ENCODE results near the gene CCDC150. TPM values are rescaled to one million over a fixed set of nuclear protein-coding genes. Genes with fewer than 3 reads are reported as not detected.
A peak's percentile ranks its signal among the peaks of the same experiment; 100 is the strongest.
"Not testable (repeated sequence)": the region's sequence is repeated elsewhere in the genome, so short reads cannot be mapped to it uniquely, and the experiment has no call there.

Gene CCDC150
- total RNA-seq, 1 donor from 2014 or later, result 4.4 TPM

DNA sequence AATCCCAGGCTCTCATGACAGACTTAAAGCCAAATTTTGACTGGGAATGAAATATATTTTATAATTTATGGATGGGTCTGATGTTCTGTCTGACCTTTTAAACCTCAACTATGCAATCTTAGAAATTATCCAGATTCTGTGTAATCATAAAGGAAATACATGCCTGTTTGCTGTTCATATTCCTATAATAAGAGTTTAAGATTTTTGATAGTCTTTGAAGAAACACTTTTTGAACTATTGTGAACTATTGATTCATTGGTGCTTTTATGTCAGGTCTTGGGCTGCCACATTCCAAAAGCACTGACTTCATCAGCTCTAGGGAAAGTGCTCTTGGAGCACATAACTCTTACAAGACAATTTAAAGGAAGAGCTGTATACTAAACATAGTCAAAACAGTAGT lies 64.2 kb downstream of the CCDC150 start:
- Mint-ChIP-seq H3K4me3 (ENCODE audit: unreplicated experiment) (no peak overlapping the region), H3K9me3 (ENCODE audit: unreplicated experiment) (no peaks in the 10 kb centered on the region), H3K27ac (ENCODE audit: unreplicated experiment) (no peak overlapping the region), H3K27me3 (ENCODE audit: low read depth, unreplicated experiment) (no peaks in the 10 kb centered on the region), H3K36me3 (ENCODE audit: low read depth, unreplicated experiment) (no peaks in the 10 kb centered on the region), H3K4me1 (ENCODE audit: low read depth, unreplicated experiment) (peaks cover 15% of the 10 kb centered on the region)
- Histone ChIP-seq H3K4me1 (ENCODE audit: insufficient read depth, low read length) (peaks cover 12% of the 10 kb centered on the region), H3K36me3 (ENCODE audit: insufficient read depth, low read length) (no peaks in the 10 kb centered on the region), H4K20me1 (ENCODE audit: insufficient read depth, low read length) (no peaks in the 10 kb centered on the region), H3K4me2 (ENCODE audit: low read length) (no peak overlapping the region), H2AFZ (ENCODE audit: low read depth, low read length) (no peak overlapping the region), H3K4me3 (ENCODE audit: insufficient read depth, low read depth, low read length) (no peak overlapping the region), H3K9me3 (ENCODE audit: insufficient read depth, low read depth, low read length) (no peaks in the 10 kb centered on the region), H3K9ac (ENCODE audit: low read length) (no peak overlapping the region), H3K27ac (ENCODE audit: low read depth, low read length) (peak overlapping the region; percentile 81), H3K27me3 (ENCODE audit: insufficient read depth, low read length) (no peaks in the 10 kb centered on the region), H3K79me2 (ENCODE audit: insufficient read depth, low read length) (no peaks in the 10 kb centered on the region)
- TF ChIP-seq, protein P1, sequence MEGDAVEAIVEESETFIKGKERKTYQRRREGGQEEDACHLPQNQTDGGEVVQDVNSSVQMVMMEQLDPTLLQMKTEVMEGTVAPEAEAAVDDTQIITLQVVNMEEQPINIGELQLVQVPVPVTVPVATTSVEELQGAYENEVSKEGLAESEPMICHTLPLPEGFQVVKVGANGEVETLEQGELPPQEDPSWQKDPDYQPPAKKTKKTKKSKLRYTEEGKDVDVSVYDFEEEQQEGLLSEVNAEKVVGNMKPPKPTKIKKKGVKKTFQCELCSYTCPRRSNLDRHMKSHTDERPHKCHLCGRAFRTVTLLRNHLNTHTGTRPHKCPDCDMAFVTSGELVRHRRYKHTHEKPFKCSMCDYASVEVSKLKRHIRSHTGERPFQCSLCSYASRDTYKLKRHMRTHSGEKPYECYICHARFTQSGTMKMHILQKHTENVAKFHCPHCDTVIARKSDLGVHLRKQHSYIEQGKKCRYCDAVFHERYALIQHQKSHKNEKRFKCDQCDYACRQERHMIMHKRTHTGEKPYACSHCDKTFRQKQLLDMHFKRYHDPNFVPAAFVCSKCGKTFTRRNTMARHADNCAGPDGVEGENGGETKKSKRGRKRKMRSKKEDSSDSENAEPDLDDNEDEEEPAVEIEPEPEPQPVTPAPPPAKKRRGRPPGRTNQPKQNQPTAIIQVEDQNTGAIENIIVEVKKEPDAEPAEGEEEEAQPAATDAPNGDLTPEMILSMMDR (IDR thresholded peaks at IDR 0.05; ENCODE audit: insufficient read depth, low read depth, low read length), result no peak
- no peak for TF ChIP-seq EZH2 (IDR thresholded peaks at IDR 0.05; ENCODE audit: insufficient read depth, low read length)
- peak; percentile 54 for DNase-seq (ENCODE audit: low read depth)
- FAIRE-seq, result peak; percentile 34

GRCh38 chr2:196710056-196710455 lies 70.5 kb downstream of the CCDC150 start:
- not testable (repeated sequence) for H3K36me3 ChIP-seq (ENCODE audit: insufficient read depth, low read length); H3K9me3 Mint-ChIP-seq (ENCODE audit: unreplicated experiment); H3K4me2 ChIP-seq (ENCODE audit: low read length); H3K27ac ChIP-seq (ENCODE audit: low read depth, low read length); H3K4me3 Mint-ChIP-seq (ENCODE audit: unreplicated experiment); H3K9ac ChIP-seq (ENCODE audit: low read length); H4K20me1 ChIP-seq (ENCODE audit: insufficient read depth, low read length); H3K9me3 ChIP-seq (ENCODE audit: insufficient read depth, low read depth, low read length); H2AFZ ChIP-seq (ENCODE audit: low read depth, low read length); H3K27me3 ChIP-seq (ENCODE audit: insufficient read depth, low read length); H3K4me3 ChIP-seq (ENCODE audit: insufficient read depth, low read depth, low read length); DNase-seq (ENCODE audit: low read depth); H3K4me1 ChIP-seq (ENCODE audit: insufficient read depth, low read length); FAIRE-seq; H3K27me3 Mint-ChIP-seq (ENCODE audit: low read depth, unreplicated experiment); H3K36me3 Mint-ChIP-seq (ENCODE audit: low read depth, unreplicated experiment); H3K27ac Mint-ChIP-seq (ENCODE audit: unreplicated experiment); H3K4me1 Mint-ChIP-seq (ENCODE audit: low read depth, unreplicated experiment); H3K79me2 ChIP-seq (ENCODE audit: insufficient read depth, low read length)

GRCh38 chr2:196711625-196712024 lies 72.1 kb downstream of the CCDC150 start:
- H3K9me3 Mint-ChIP-seq (ENCODE audit: unreplicated experiment), result peaks cover 1% of the 10 kb centered on the region
- H3K9me3 ChIP-seq (ENCODE audit: insufficient read depth, low read depth, low read length), result no peaks in the 10 kb centered on the region
- H3K4me1 ChIP-seq (ENCODE audit: insufficient read depth, low read length), result no peaks in the 10 kb centered on the region
- H3K9ac ChIP-seq (ENCODE audit: low read length), result no peak overlapping the region
- H3K4me3 Mint-ChIP-seq (ENCODE audit: unreplicated experiment), result no peak overlapping the region
- no peaks in the 10 kb centered on the region for H3K27me3 ChIP-seq (ENCODE audit: insufficient read depth, low read length)
- H3K4me2 ChIP-seq (ENCODE audit: low read length), result no peak overlapping the region
- H4K20me1 ChIP-seq (ENCODE audit: insufficient read depth, low read length), result no peaks in the 10 kb centered on the region
- no peaks in the 10 kb centered on the region for H3K36me3 Mint-ChIP-seq (ENCODE audit: low read depth, unreplicated experiment)
- no peaks in the 10 kb centered on the region for H3K27me3 Mint-ChIP-seq (ENCODE audit: low read depth, unreplicated experiment)
- H3K4me3 ChIP-seq (ENCODE audit: insufficient read depth, low read depth, low read length), result no peak overlapping the region
- no peaks in the 10 kb centered on the region for H3K4me1 Mint-ChIP-seq (ENCODE audit: low read depth, unreplicated experiment)
- DNase-seq (ENCODE audit: low read depth) (no peak), FAIRE-seq (no peak)
- no peaks in the 10 kb centered on the region for H3K79me2 ChIP-seq (ENCODE audit: insufficient read depth, low read length)
- no peak overlapping the region for H3K27ac Mint-ChIP-seq (ENCODE audit: unreplicated experiment)
- H2AFZ ChIP-seq (ENCODE audit: low read depth, low read length), result no peak overlapping the region
- H3K36me3 ChIP-seq (ENCODE audit: insufficient read depth, low read length), result no peaks in the 10 kb centered on the region
- TF ChIP-seq, protein P1 (IDR thresholded peaks at IDR 0.05; ENCODE audit: insufficient read depth, low read depth, low read length), result no peak
- no peak for TF ChIP-seq EZH2 (IDR thresholded peaks at IDR 0.05; ENCODE audit: insufficient read depth, low read length)
- no peak overlapping the region for H3K27ac ChIP-seq (ENCODE audit: low read depth, low read length)
